Esophagus (tissue), 2 donors: ENCODE results near the gene SIK2. TPM values are rescaled to one million over a fixed set of nuclear protein-coding genes. Genes with fewer than 3 reads are reported as not detected.
"Not testable (repeated sequence)": the region's sequence is repeated elsewhere in the genome, so short reads cannot be mapped to it uniquely, and the experiment has no call there.

Experiments
- H3K27ac ChIP-seq, 2 donors: one replicate each; pipeline ENCODE4 v1.5.1; 2013; ENCODE audit warnings: low read depth in 2 of 2, mild to moderate bottlenecking in 2 of 2, inconsistent platforms in 1 of 2, low read length in 1 of 2, moderate library complexity in 1 of 2
- H3K27me3 ChIP-seq, 2 donors: one replicate each; pipeline ENCODE4 v1.6.1; 2013; ENCODE audit warnings: low read length in 2 of 2, control low read depth in 1 of 2, mild to moderate bottlenecking in 1 of 2; ENCODE audit not compliant: insufficient read depth in 2 of 2, control insufficient read depth in 1 of 2
- H3K36me3 ChIP-seq, 2 donors: one replicate each; pipeline ENCODE4 v1.6.1; 2013; ENCODE audit warnings: low read length in 1 of 2; ENCODE audit not compliant: control insufficient read depth in 2 of 2, insufficient read depth in 2 of 2
- H3K4me1 ChIP-seq, 2 donors: one replicate each; pipeline ENCODE4 v1.6.1; 2013; ENCODE audit warnings: low read length in 1 of 2; ENCODE audit not compliant: control insufficient read depth in 2 of 2, insufficient read depth in 2 of 2
- H3K4me3 ChIP-seq, 2 donors: one replicate each; pipeline ENCODE4 v1.5.1; 2013; ENCODE audit warnings: low read length in 2 of 2, mild to moderate bottlenecking in 2 of 2, low read depth in 1 of 2, moderate library complexity in 1 of 2
- H3K9me3 ChIP-seq, 2 donors: one replicate each; pipeline ENCODE4 v1.6.1; 2013; ENCODE audit warnings: mild to moderate bottlenecking in 2 of 2, low read depth in 1 of 2, low read length in 1 of 2, moderate library complexity in 1 of 2; ENCODE audit not compliant: control insufficient read depth in 2 of 2, insufficient read depth in 1 of 2
- WGBS, 2 donors: extraction: QIAGEN DNeasy Blood & Tissue Kit; methylation state at CpG; one replicate each; pipeline ENCODE4 v1.1.7; 2013; 5-methylcytosine and 5-hydroxymethylcytosine counted together
- polyA plus RNA-seq, 2 donors: library from polyadenylated mRNA; stranded (reverse); fragments of 200-250 nt; gene quantifications; one replicate each; pipeline ENCODE4 v1.2.3, GENCODE V29; 2013
- donor health status: healthy with polysubstance abuse.
- donor health status: Bipolar disorder and iron deficiency.

The SIK2 gene
- polyA plus RNA-seq, 2 donors = 2.7 to 2.8 TPM

- no peak overlapping the region for H3K27ac ChIP-seq
- no peaks in the 10 kb centered on the region for H3K4me1 ChIP-seq
- WGBS, 2 donors = 91 to 94% methylated on average over 9 of the region's 9 CpGs
- no peaks in the 10 kb centered on the region for H3K27me3 ChIP-seq
- no peaks in the 10 kb centered on the region for H3K9me3 ChIP-seq
- no peaks in the 10 kb centered on the region for H3K36me3 ChIP-seq
- H3K4me3 ChIP-seq = no peak overlapping the region
Observed at GRCh38 chr11:111645657-111646316, 43.5 kb downstream of the SIK2 start.

- H3K27me3 ChIP-seq, H3K36me3 ChIP-seq, H3K27ac ChIP-seq, H3K9me3 ChIP-seq, H3K4me1 ChIP-seq, H3K4me3 ChIP-seq: not testable (repeated sequence)
- 51 to 69% methylated on average over 5 of the region's 5 CpGs for WGBS, 2 donors
Observed at GRCh38 chr11:111651336-111651735, 49.1 kb downstream of the SIK2 start.

- Histone ChIP-seq H3K4me1 (no peaks in the 10 kb centered on the region), H3K27me3 (no peaks in the 10 kb centered on the region), H3K4me3 (no peak overlapping the region), H3K9me3 (no peaks in the 10 kb centered on the region), H3K36me3 (no peaks in the 10 kb centered on the region), H3K27ac (no peak overlapping the region)
- 87 to 91% methylated on average over 2 of the region's 2 CpGs for WGBS, 2 donors
Observed at GRCh38 chr11:111652184-111652583, 49.9 kb downstream of the SIK2 start.

- no peak overlapping the region for H3K27ac ChIP-seq
- no peaks in the 10 kb centered on the region for H3K27me3 ChIP-seq
- no peaks in the 10 kb centered on the region for H3K4me1 ChIP-seq
- H3K4me3 ChIP-seq = no peak overlapping the region
- H3K9me3 ChIP-seq = no peaks in the 10 kb centered on the region
- H3K36me3 ChIP-seq = no peaks in the 10 kb centered on the region
Observed at GRCh38 chr11:111654601-111655000, 52.4 kb downstream of the SIK2 start.

GRCh38 chr11:111655924-111656323 lies 53.7 kb downstream of the SIK2 start:
- no peaks in the 10 kb centered on the region for H3K9me3 ChIP-seq
- 89 to 93% methylated on average over 5 of the region's 5 CpGs for WGBS, 2 donors
- no peak overlapping the region for H3K4me3 ChIP-seq
- H3K27me3 ChIP-seq = no peaks in the 10 kb centered on the region
- no peaks in the 10 kb centered on the region for H3K4me1 ChIP-seq
- no peak overlapping the region for H3K27ac ChIP-seq
- H3K36me3 ChIP-seq = no peaks in the 10 kb centered on the region

- not testable (repeated sequence) for H3K4me3 ChIP-seq, H3K9me3 ChIP-seq, H3K36me3 ChIP-seq, H3K27me3 ChIP-seq, H3K27ac ChIP-seq, H3K4me1 ChIP-seq
- WGBS, 2 donors = 85 to 95% methylated on average over 8 of the region's 8 CpGs
Observed at GRCh38 chr11:111657905-111658304, 55.7 kb downstream of the SIK2 start.

GRCh38 chr11:111658493-111658892 lies 56.2 kb downstream of the SIK2 start:
- WGBS, 2 donors = 95 to 97% methylated on average over 3 of the region's 3 CpGs
- H3K27ac ChIP-seq, H3K4me1 ChIP-seq: not testable (repeated sequence)

GRCh38 chr11:111659201-111660115 lies 57.2 kb downstream of the SIK2 start:
- no peak overlapping the region for H3K27ac ChIP-seq
- H3K9me3 ChIP-seq = no peaks in the 10 kb centered on the region
- H3K27me3 ChIP-seq = no peaks in the 10 kb centered on the region
- H3K4me1 ChIP-seq = no peaks in the 10 kb centered on the region
- WGBS, 2 donors = 80 to 89% methylated on average over 10 of the region's 10 CpGs
- no peak overlapping the region for H3K4me3 ChIP-seq
- H3K36me3 ChIP-seq = no peaks in the 10 kb centered on the region

More at GRCh38 chr11:111658493-111658892, 56.2 kb downstream of the SIK2 start:
- not testable (repeated sequence) for H3K27me3 ChIP-seq, H3K36me3 ChIP-seq, H3K9me3 ChIP-seq, H3K4me3 ChIP-seq

- Histone ChIP-seq H3K9me3 (no peaks in the 10 kb centered on the region), H3K4me1 (no peaks in the 10 kb centered on the region), H3K27me3 (no peaks in the 10 kb centered on the region), H3K36me3 (no peaks in the 10 kb centered on the region), H3K27ac (no peak overlapping the region), H3K4me3 (no peak overlapping the region)
- WGBS, 2 donors = 93 to 96% methylated on average over 2 of the region's 2 CpGs
Observed at GRCh38 chr11:111660822-111661221, 58.6 kb downstream of the SIK2 start.

GRCh38 chr11:111663820-111664219 lies 61.6 kb downstream of the SIK2 start:
- no peaks in the 10 kb centered on the region for H3K27me3 ChIP-seq
- no peaks in the 10 kb centered on the region for H3K36me3 ChIP-seq
- no peak overlapping the region for H3K4me3 ChIP-seq
- H3K9me3 ChIP-seq = no peaks in the 10 kb centered on the region
- no peak overlapping the region for H3K27ac ChIP-seq
- H3K4me1 ChIP-seq = no peaks in the 10 kb centered on the region
